Endodermal cell (in vitro differentiated cells): ENCODE data around the gene NXPH3. TPM values are rescaled to one million over a fixed set of nuclear protein-coding genes. Genes with fewer than 3 reads are reported as not detected.
A peak's percentile ranks its signal among the peaks of the same experiment; 100 is the strongest.

Experiments
- DNase-seq: peaks from one replicate; pipeline ENCODE4 v3.0.0-alpha.2; 2017
- H3K27ac ChIP-seq: 2 replicates; pipeline ENCODE4 v1.5.1; 2013; ENCODE audit warnings: mild to moderate bottlenecking, low read depth, low read length, moderate library complexity
- H3K27me3 ChIP-seq: 2 replicates; pipeline ENCODE4 v1.6.1; 2013; ENCODE audit warnings: mild to moderate bottlenecking, low read length, moderate library complexity; ENCODE audit not compliant: insufficient read depth, control insufficient read depth, poor library complexity, severe bottlenecking
- H3K36me3 ChIP-seq: 2 replicates; pipeline ENCODE4 v1.7.0; 2013; ENCODE audit warnings: mild to moderate bottlenecking, low read length, moderate library complexity; ENCODE audit not compliant: control insufficient read depth, insufficient read depth
- H3K4me1 ChIP-seq: one replicate; pipeline ENCODE4 v1.7.0; 2013; ENCODE audit warnings: low read length; ENCODE audit not compliant: control insufficient read depth, insufficient read depth
- H3K4me3 ChIP-seq: 2 replicates; pipeline ENCODE4 v1.5.1; 2013; ENCODE audit warnings: mild to moderate bottlenecking, low read length, moderate library complexity
- H3K9ac ChIP-seq: 2 replicates; pipeline ENCODE4 v1.6.1; 2013; ENCODE audit warnings: mild to moderate bottlenecking, low read length, moderate library complexity; ENCODE audit not compliant: poor library complexity, severe bottlenecking; ENCODE audit errors: extremely low read depth
- H3K9me3 ChIP-seq: 2 replicates; pipeline ENCODE4 v1.6.1; 2013; ENCODE audit warnings: mild to moderate bottlenecking, low read length, moderate library complexity; ENCODE audit not compliant: control insufficient read depth
- H3K27ac Mint-ChIP-seq: 2 replicates; pipeline ENCODE4 v1.8.0; 2020; ENCODE audit warnings: mixed read lengths
- H3K27me3 Mint-ChIP-seq: 2 replicates; pipeline ENCODE4 v1.8.0; 2021; ENCODE audit warnings: mild to moderate bottlenecking, mixed read lengths; ENCODE audit not compliant: insufficient read depth
- H3K36me3 Mint-ChIP-seq: 2 replicates; pipeline ENCODE4 v1.8.0; 2020; ENCODE audit warnings: low read depth, mixed read lengths
- H3K4me1 Mint-ChIP-seq: 2 replicates; pipeline ENCODE4 v1.8.0; 2020; ENCODE audit warnings: mixed read lengths
- H3K4me3 Mint-ChIP-seq: 2 replicates; pipeline ENCODE4 v1.8.0; 2020; ENCODE audit warnings: mild to moderate bottlenecking, moderate library complexity, mixed read lengths
- H3K9me3 Mint-ChIP-seq: 2 replicates; pipeline ENCODE4 v1.8.0; 2020; ENCODE audit warnings: mild to moderate bottlenecking, mixed read lengths
- WGBS, 2 experiments: methylation state at CpG; one replicate each; pipeline versions ENCODE4 v1.1.5 to v1.1.7; 2013; ENCODE audit warnings: missing lambda C conversion rate in 2 of 2, mixed read lengths in 1 of 2; ENCODE audit not compliant: insufficient coverage in 1 of 2, insufficient read length in 1 of 2; 5-methylcytosine and 5-hydroxymethylcytosine counted together
- total RNA-seq, 2 donors: library from RNA; stranded (reverse); fragmentation: NEBNext Ultra II Directional in 1 of 2; extraction: Animal tissue kit (Norgen Biotek cat#: 25700) in 1 of 2; gene quantifications; 2 replicates in 1 of 2; 3 replicates in 1 of 2; pipeline ENCODE4 v1.2.1, GENCODE V29; 2021
- TF ChIP-seq, protein P1 (sequence below): fragments of 200-600 bp; sonication (generic); conservative IDR thresholded peaks from 2 replicates; pipeline ENCODE4 v1.5.0; 2021; ENCODE audit warnings: antibody characterized with exemption, mild to moderate bottlenecking

Gene NXPH3
- total RNA-seq, 2 donors from 2014 or later: 3.0 to 5.9 TPM

DNA sequence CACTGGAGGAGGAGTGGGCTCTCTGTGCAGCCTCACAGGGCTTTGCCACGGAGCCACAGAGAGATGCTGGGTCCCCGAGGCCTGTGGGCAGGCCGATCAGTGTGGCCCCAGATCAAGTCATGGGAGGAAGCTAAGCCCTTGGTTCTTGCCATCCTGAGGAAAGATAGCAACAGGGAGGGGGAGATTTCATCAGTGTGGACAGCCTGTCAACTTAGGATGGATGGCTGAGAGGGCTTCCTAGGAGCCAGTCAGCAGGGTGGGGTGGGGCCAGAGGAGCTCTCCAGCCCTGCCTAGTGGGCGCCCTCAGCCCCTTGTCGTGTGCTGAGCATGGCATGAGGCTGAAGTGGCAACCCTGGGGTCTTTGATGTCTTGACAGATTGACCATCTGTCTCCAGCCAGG, 3.9 kb downstream of the NXPH3 start:
- Histone ChIP-seq H3K27ac (no peak overlapping the region), H3K4me3 (no peak overlapping the region), H3K9ac (no peak overlapping the region), H3K36me3 (no peaks in the 10 kb centered on the region), H3K9me3 (no peaks in the 10 kb centered on the region), H3K27me3 (peaks cover 25% of the 10 kb centered on the region), H3K4me1 (no peaks in the 10 kb centered on the region)
- Mint-ChIP-seq H3K4me1 (no peaks in the 10 kb centered on the region), H3K36me3 (no peaks in the 10 kb centered on the region), H3K4me3 (no peak overlapping the region), H3K27me3 (peaks cover 24% of the 10 kb centered on the region), H3K27ac (no peak overlapping the region), H3K9me3 (no peaks in the 10 kb centered on the region)
- 86 to 100% methylated on average over 3 to 5 of the region's 5 CpGs for WGBS, 2 experiments
- TF ChIP-seq, protein P1, sequence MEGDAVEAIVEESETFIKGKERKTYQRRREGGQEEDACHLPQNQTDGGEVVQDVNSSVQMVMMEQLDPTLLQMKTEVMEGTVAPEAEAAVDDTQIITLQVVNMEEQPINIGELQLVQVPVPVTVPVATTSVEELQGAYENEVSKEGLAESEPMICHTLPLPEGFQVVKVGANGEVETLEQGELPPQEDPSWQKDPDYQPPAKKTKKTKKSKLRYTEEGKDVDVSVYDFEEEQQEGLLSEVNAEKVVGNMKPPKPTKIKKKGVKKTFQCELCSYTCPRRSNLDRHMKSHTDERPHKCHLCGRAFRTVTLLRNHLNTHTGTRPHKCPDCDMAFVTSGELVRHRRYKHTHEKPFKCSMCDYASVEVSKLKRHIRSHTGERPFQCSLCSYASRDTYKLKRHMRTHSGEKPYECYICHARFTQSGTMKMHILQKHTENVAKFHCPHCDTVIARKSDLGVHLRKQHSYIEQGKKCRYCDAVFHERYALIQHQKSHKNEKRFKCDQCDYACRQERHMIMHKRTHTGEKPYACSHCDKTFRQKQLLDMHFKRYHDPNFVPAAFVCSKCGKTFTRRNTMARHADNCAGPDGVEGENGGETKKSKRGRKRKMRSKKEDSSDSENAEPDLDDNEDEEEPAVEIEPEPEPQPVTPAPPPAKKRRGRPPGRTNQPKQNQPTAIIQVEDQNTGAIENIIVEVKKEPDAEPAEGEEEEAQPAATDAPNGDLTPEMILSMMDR: no peak
- no peak for DNase-seq

- WGBS, 2 experiments: 92 to 94% methylated on average over 11 to 21 of the region's 21 CpGs
- H3K4me1 Mint-ChIP-seq: no peaks in the 10 kb centered on the region
- no peak overlapping the region for H3K9ac ChIP-seq
- no peaks in the 10 kb centered on the region for H3K36me3 ChIP-seq
- no peaks in the 10 kb centered on the region for H3K9me3 ChIP-seq
- no peak overlapping the region for H3K4me3 Mint-ChIP-seq
- H3K27me3 Mint-ChIP-seq: peaks cover 23% of the 10 kb centered on the region
- H3K4me1 ChIP-seq: no peaks in the 10 kb centered on the region
- H3K4me3 ChIP-seq: no peak overlapping the region
- peaks cover 18% of the 10 kb centered on the region for H3K27me3 ChIP-seq
- TF ChIP-seq, protein P1: no peak
- H3K36me3 Mint-ChIP-seq: no peaks in the 10 kb centered on the region
- DNase-seq: peak; percentile 52
- H3K27ac ChIP-seq: no peak overlapping the region
- H3K27ac Mint-ChIP-seq: no peak overlapping the region
- no peaks in the 10 kb centered on the region for H3K9me3 Mint-ChIP-seq
These were observed 4.5 kb downstream of the NXPH3 start for GRCh38 chr17:49580055-49580721.

- no peaks in the 10 kb centered on the region for H3K4me1 Mint-ChIP-seq
- H3K27me3 Mint-ChIP-seq: peaks cover 23% of the 10 kb centered on the region
- Histone ChIP-seq H3K27ac (no peak overlapping the region), H3K27me3 (peaks cover 17% of the 10 kb centered on the region), H3K9me3 (no peaks in the 10 kb centered on the region), H3K4me1 (no peaks in the 10 kb centered on the region), H3K9ac (no peak overlapping the region), H3K4me3 (no peak overlapping the region), H3K36me3 (no peaks in the 10 kb centered on the region)
- DNase-seq: peak; percentile 52
- H3K36me3 Mint-ChIP-seq: no peaks in the 10 kb centered on the region
- 89 to 90% methylated on average over 10 to 12 of the region's 12 CpGs for WGBS, 2 experiments
- no peak overlapping the region for H3K27ac Mint-ChIP-seq
- H3K4me3 Mint-ChIP-seq: no peak overlapping the region
- TF ChIP-seq, protein P1: no peak
- H3K9me3 Mint-ChIP-seq: no peaks in the 10 kb centered on the region
These were observed 5.4 kb downstream of the NXPH3 start for GRCh38 chr17:49580981-49581647.
